Renal cortex interstitium (tissue), 11 donors: ENCODE data around the gene HSD11B2. TPM values are rescaled to one million over a fixed set of nuclear protein-coding genes. Genes with fewer than 3 reads are reported as not detected.

ENCODE experiments used
- DNase-seq, 11 donors: peaks; one replicate each; pipeline ENCODE4 v3.0.0-alpha.2; 2013; ENCODE audit warnings: low read depth in 9 of 11, low spot score in 4 of 11; ENCODE audit errors: extremely low read depth in 1 of 11
- polyA plus RNA-seq, 3 donors: library from polyadenylated mRNA; unstranded; fragments of 120-200 nt; gene quantifications; one replicate each; pipeline ENCODE4 v1.2.1, GENCODE V29; 2013; ENCODE audit not compliant: insufficient read length in 3 of 3

HSD11B2 gene
- polyA plus RNA-seq, 3 donors = 35.1 to 64.6 (median 42.7) TPM

GRCh38 chr16:67444259-67445125 is 13.6 kb downstream of the HSD11B2 start:
- no peak for DNase-seq

DNA sequence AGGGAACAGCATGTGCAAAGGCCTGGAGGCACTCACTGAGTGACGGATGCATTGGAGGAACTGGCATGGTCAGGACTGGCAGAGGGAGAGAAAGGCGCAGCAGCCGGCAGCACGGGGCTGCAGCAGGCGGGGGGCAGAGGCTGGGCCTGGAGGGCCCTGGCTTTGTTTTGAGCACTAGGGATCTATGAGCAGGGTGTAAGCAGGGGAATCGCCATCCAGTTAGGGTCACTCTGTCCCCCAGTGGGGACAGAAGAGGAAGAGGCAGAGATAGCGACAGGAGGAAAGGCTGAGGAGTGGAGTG is 14.2 kb downstream of the HSD11B2 start:
- no peak for DNase-seq

DNA sequence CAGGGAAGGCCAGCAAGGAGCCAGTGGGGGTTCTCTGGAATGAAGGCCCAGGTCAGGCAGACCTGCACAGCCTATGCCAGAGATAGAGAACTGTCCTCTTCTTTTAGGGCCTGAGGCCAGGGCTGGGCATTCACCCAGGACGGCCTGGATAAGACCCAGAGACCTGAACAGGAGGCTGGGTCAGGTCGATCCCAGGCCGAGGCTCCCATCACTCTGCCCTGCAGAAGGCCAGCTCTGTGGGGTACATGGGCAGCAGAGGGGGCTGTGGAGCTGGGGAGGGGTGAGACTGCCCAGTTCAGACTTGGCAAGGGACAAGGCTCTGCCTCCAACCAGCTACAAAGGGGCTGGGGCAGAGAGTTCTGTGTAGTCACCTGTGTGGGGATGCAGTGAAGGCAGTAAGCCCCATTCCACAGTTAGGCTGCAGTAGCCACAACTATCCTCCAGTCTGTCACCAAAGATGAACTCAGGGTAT is 14.6 kb downstream of the HSD11B2 start:
- no peak for DNase-seq

DNA sequence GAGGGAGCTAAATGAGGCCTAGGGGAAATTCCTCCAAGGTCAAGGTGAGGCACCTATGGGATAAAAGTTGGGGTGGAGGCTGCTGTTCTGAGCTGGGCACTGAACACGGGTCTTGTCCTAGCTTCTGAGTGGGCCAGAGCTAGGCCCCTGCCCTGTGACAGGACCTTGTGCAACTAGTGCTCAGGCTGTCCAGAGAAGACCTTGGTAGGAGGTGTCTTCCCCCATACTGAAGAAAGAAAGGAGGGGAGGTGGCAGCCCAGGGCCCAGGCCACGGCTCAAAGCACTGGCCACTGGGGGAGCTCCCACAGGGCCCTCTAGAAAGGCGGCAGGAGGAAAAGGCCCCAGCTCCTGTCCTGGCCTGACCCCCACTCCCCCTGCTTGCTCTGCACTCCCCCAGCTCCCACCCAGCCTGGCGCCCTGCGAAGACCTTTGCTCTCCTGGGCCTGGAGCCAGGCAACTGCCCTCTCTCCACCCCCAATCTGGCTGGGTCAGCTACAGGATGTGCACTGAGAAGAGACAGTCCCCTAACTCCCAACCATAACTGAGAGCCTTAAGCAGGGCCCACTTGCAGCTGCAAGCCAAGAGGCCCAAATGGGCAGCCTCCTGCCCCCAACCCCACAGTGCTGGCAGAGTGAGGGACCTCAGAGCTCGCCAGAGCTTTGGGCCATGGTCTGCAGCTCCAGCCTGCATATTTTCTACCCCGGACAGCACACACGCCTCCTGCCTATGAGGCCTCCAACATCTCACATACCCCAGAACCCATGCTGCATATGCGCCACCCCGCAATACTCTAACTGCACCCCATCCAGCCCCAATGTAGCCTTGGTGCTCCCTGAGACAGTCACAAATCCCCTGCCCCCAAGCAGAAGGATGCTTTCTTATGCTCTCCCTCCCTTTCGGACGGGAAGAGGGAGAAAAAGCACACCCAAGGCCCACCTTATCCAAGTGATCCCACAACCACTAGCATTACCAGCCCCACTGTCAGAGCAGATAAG is 15.3 kb downstream of the HSD11B2 start:
- DNase-seq = peak in 1 of 11 donors; percentile 65

DNA sequence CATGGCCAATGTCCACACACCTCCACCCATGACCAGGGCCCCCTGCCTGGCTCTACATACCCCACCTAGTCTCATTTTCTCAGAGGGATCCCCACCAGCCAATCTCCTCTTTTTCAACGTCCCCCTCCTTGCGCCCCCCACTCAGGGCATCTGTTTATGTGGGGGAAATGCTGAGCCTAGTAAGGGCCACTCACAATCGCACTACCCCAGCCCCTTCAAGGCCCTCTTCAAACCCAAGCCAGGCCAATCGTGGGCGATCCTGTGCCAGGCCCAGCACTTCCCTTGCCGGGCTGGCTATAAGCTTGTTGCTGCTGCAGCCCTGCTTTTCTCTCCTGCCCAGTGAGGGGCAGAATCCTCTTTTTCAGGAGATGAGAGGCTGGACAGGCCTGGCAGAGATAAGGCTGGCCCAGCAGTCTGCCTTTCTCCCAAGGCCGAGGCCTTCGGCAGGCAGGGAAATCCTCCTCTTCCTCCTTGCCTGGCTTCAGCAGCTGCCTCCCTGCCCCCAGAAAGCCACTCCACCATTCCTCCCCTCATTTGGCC is 16.1 kb downstream of the HSD11B2 start:
- DNase-seq = no peak

DNA sequence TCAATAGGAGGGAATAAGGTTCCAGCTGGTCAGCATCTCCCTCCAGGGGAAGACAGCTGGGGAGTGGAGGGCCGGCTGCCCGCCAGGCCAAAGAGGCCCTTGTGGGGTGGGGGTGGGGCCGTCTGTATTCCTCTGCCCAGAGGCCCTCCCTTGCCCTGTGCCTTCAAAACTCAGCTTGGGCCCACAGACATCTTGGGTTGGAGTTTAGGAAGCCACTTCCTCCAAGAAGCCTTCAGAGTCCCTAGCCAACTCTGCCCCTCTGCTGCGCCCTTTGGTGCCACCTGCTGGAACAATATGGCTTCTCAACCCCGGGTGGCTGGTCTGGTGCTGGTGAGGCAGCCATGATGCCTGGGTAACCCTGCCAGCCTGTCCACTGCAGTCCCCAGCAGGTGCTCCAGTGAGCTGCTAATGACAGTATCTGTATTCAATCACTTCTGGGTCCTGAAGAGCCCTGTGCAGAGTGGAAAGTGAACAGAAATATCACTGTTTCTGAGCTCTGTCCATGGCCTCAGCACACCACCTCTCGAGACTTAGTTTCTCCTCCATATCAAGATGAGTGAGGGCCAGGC is 16.7 kb downstream of the HSD11B2 start:
- peak in 2 of 11 donors; percentile 40 to 66 for DNase-seq

DNA sequence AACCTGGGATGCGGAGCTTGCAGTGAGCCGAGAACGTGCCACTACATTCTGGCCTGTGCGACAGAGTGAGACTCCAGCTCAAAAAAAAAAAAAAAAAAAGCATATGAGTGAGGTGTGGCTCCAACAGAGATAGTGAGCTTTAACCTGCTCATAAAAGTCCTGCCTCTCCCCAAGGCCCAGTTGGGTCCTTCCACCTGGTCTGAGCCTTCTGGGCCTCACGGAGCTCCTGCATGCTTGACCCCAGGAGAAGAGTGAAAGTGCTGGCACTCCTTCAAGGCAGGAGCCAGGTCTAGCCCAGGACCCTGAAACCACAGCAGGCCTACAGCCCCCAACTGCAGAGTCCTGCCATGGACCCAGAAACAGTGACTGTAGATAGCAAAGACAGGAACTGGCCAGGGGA is 17.7 kb downstream of the HSD11B2 start:
- no peak for DNase-seq

DNA sequence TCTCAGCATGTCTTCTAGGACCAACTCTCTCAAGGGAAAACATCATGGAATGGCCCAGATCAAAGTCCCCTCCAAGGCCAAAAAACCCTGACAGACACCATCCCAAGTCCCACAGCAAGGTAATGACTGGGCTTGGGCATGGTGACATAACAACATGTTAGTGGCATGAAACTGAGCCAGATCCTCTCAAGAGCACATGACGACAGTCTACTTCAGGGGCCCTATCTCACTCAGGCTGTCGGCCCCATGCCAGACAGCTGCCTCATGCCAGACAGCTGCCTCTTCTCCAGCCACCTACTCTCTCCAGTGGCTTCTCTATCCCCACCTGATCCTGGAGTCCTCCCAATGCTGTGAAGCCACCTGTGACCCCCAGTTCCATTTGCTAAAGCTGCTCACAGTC is 18.4 kb downstream of the HSD11B2 start:
- no peak for DNase-seq

- DNase-seq = no peak
These were observed 18.8 kb downstream of the HSD11B2 start for GRCh38 chr16:67449739-67450138.

GRCh38 chr16:67451061-67451703 is 20.3 kb downstream of the HSD11B2 start:
- no peak for DNase-seq

DNA sequence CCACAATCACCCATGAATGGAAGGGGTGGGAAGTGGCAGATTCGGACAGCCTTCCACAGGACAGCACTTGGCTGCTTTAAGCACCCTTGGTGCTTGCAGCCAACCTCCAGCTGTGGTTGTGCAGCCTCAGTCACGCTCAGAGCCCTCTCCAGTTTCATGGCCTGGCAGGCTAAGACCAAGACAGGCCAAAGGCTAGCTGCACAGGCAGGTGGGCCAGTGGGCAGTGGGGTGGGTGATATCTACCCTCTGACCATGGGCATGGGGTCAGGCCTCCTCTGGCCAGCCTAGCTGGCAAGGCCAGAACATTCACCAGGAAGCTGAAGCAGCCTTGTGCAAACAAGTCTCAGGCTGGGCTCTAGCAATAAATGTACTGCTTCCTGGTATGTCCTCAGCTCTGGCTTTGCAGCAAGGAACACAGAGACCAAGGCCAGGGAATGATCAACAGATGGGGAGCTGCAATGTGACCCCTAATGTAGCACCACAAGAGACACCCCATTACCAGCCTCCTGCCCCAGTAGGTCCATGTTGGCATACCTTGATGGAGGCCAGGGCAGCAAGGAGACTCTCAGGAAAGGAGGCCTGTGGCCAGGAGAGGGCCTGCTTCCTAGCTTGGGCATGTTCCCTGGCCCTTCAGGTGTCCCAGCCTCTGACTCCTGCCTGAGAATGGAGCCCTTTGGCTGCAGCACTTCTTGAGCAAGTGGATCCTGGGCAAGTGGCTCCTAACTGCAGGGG is 20.9 kb downstream of the HSD11B2 start:
- DNase-seq = no peak

DNA sequence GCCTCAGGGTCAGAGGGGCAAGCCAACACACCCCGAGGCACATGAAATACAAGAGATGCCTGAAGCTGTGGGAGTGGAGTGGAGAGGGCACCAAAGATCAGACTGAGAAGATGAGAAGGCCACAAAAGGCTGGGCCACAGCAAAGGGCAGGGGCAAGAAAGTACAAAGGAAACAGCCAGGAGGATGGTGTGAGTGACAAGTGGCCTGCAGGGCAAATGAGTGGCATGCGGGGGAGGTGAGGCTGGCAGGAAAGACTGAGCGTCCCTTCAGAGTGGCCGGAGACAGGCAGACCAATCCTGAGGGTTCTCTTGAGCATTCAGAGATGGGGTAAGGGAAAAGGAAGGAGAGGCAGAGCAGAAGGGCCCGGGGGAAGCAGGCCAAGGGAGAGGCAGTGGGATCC is 23.2 kb downstream of the HSD11B2 start:
- DNase-seq = no peak

DNA sequence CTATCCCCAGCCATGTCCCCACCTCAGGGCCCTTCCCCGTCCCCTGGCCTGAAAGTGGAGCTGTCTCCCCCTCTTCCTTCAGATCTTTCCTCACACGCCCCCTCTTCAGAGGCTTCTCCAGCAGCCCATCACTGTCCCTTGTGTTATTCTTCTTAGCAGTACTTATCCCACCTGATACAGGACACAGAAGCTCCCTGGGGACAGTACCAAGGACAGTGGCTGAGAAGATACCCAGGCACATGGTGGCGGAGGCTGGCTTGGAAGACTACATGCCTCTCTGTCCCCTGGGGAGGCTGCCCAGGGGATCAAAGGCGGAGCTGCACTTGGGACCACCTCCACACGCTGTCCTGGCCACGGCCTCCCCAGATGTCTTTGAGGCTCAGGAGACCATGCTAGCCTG is 23.9 kb downstream of the HSD11B2 start:
- DNase-seq = no peak

DNA sequence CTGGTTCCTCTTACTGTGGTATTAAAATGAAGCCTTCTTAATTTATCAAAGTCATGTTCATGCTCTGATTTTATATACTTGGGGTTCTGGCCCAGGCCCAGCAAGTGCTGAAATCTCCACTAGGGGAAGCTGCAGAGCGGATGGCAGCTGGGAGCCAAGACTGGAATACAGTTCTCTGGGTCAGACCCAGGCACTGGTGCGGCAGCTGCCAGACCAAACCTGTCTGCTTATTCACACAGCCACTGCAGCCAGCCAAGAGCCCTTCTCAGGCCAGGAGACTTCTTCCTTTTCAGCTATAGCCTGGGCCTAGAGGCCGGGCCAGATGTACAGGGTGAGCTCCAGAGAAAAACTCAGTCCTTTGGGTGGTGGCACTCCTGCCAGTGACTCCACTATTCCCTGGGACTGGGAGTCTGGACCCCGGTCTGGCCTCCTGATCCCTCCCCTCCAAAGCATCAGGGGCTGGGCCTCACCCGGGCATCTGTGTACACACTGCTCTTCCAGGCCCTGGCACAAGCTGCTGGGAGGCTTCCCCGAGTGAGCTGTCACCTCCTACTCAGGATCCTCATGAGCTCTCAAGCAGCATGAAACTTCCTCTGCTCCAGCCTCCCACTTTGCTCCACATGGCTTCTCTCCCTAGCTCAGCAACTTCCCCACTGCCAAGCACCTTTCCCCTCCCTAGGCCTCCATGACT is 25.6 kb downstream of the HSD11B2 start:
- no peak for DNase-seq

DNA sequence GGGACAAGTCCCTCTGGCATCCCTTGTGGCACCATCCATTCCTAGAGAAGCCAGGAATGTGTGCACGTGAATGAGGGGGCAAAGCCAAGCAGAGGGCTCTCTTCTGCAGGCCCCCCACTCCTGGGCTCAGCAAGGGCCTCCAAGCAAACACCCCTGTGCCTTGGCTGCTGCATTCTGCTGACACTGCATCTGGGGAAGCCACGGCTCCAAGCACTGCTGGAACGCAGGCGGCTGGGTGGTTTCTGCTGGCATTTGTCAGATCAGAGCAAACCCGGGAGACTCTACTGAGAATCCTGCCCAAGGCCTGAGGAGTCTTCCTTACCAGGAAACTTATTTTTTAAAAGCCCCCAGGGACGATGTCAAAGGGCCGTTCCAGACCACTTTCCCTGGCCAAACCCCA is 26.7 kb downstream of the HSD11B2 start:
- no peak for DNase-seq

DNA sequence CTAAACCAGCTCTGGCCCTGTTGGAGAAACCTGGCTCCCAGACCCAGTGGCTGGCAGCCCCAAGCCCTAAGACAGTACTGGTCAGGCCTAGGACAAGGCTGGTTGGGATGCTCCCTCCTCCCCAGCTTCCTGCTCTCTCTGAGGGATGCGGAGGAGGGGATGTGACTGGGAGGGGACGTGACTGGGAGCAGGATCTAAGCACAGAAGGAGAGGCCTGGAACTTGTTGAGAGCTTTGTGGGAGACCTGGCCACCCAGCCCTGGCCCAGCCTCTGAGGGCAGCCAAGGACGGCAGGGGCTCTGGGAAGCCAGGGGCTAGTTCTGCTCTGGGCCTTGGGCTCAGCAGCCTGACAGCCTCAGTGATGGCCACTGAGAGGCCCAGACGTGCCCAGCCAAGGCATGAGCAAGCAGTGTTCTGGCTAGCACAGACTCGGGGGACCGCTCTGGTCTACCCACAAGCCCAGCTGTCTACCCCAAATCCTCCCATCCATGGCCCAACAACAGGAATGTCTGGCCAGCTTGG is 27.3 kb downstream of the HSD11B2 start:
- no peak for DNase-seq

DNA sequence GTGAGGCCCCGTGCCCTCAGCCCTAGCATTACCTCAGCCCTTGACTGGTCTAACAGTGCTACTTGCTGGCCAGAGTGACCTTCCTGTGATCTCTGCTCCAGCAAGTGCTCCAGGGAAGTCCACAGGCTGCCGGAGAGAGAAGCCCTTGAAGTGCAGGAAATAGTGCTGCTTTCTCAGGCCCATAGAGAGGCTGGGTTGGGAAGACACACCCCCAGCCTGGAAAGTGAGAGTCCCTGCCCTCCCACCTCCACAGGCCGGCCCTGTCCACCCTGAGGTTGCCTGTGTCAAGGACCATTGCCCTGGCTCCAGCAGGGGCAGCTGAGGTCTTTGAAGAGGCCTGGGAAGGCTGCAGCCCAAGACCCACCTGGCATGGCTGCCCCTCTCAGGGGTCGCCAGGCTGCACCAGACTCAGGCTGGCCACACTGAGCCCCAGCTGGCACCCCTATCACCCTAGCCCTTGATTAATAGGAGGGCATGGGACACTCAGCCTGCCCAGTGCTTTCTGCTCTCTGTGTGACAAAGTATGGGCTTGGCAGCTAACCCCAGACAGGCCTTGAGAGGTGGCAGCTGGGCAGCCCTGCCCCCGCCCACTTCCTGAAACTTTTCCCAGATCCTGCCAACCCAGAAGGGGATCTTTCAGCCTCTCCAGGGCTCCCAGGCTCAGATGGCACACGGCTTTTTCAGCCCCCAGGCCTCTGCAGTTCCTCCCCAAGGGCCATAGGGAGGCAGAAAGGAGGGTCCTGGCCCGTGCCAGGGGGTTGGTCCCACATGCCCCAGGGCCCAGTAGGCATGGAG is 28.3 kb downstream of the HSD11B2 start:
- no peak for DNase-seq
